HCT116 (cell line): ENCODE results near the gene ACAT1. TPM values are rescaled to one million over a fixed set of nuclear protein-coding genes. Genes with fewer than 3 reads are reported as not detected.

Experiments used
- ATAC-seq: fragments of 200-7000 bp; cut with Tn5 transposase; 2 replicates; pipeline ENCODE4 v1.9.1; 2020; ENCODE audit warnings: mild to moderate bottlenecking, moderate library complexity
- BruUV-seq: library from RNA; stranded (reverse); fragments of 400-500 nt; replicated peaks from 2 replicates; lab custom pipeline; 2021; lab: Mats Ljungman, UMichigan
- CTCF ChIA-PET: fragments of 300-600 bp; sonication (Branson Sonifier 250); formaldehyde crosslinking; loops from one replicate; lab custom pipeline; 2021; ENCODE audit warnings: antibody characterized with exemption; lab: Charles Lee
- POLR2A ChIA-PET: fragments of 300-600, 350-600 bp; sonication (Branson Sonifier 250); formaldehyde crosslinking; loops from one replicate; lab custom pipeline; 2021; ENCODE audit warnings: antibody characterized with exemption; lab: Charles Lee
- RAD21 ChIA-PET, 2 experiments: fragments of 300-600 bp; sonication (Branson Sonifier 250); formaldehyde crosslinking; loops; one replicate each; lab custom pipeline; 2023; ENCODE audit warnings: low total read pairs in 2 of 2; ENCODE audit not compliant: uncharacterized antibody in 2 of 2, unreplicated experiment in 2 of 2, low non-redundant PET in 1 of 2; lab: Charles Lee
- DNase-seq: peaks from one replicate; pipeline ENCODE4 v3.0.0-alpha.2; 2010; ENCODE audit warnings: low read depth, low spot score
- H2AFZ ChIP-seq: fragments of 200-600 bp; shearing (Covaris generic), sonication (generic); 2 replicates; pipeline ENCODE4 v1.6.1; 2017; ENCODE audit warnings: low read depth, mixed run types, mixed read lengths, antibody characterized with exemption, low read length; ENCODE audit not compliant: poor library complexity, severe bottlenecking
- H3K27ac ChIP-seq: 2 replicates; pipeline ENCODE4 v1.5.1; 2012; ENCODE audit warnings: low read depth, low read length
- H3K27me3 ChIP-seq: fragments of 200-600 bp; sonication (generic); 2 replicates; pipeline ENCODE4 v1.6.1; 2016; ENCODE audit warnings: mixed run types, low read length, mixed read lengths; ENCODE audit not compliant: insufficient read depth
- H3K36me3 ChIP-seq, 2 experiments: fragments of 200-500 bp in 1 of 2; fragments of 200-600 bp in 1 of 2; sonication (Bioruptor generic) in 1 of 2; sonication (generic) in 1 of 2; 2 replicates each; pipeline versions ENCODE4 v1.5.1 to v1.6.1; 2014 to 2016; ENCODE audit warnings: low read length in 2 of 2, inconsistent platforms in 1 of 2, mixed read lengths in 1 of 2, mixed run types in 1 of 2; ENCODE audit not compliant: insufficient read depth in 2 of 2, control insufficient read depth in 1 of 2
- H3K4me1 ChIP-seq, 2 experiments: fragments of 200-600 bp in 1 of 2; sonication (generic) in 1 of 2; 2 replicates each; pipeline versions ENCODE4 v1.5.1 to v1.6.1; 2012 to 2017; ENCODE audit warnings: low read length in 2 of 2, inconsistent platforms in 1 of 2, mild to moderate bottlenecking in 1 of 2, mixed read lengths in 1 of 2, mixed run types in 1 of 2, moderate library complexity in 1 of 2; ENCODE audit not compliant: insufficient read depth in 2 of 2, control insufficient read depth in 1 of 2
- H3K4me2 ChIP-seq: fragments of 200-600 bp; sonication (generic); 2 replicates; pipeline ENCODE4 v1.6.1; 2017; ENCODE audit warnings: mixed run types, low read length, mixed read lengths
- H3K4me3 ChIP-seq, 2 experiments: fragments of 200-600 bp in 1 of 2; sonication (generic) in 1 of 2; replicated peaks in 1 of 2; 2 replicates each; pipeline ENCODE4 v1.5.1; 2011 to 2016; ENCODE audit warnings: low read length in 2 of 2, control low read depth in 1 of 2, low read depth in 1 of 2, mild to moderate bottlenecking in 1 of 2, mixed read lengths in 1 of 2, mixed run types in 1 of 2
- H3K79me2 ChIP-seq: fragments of 200-600 bp; sonication (generic); 2 replicates; pipeline ENCODE4 v1.6.1; 2017; ENCODE audit warnings: mild to moderate bottlenecking, mixed run types, low read length, moderate library complexity, mixed read lengths; ENCODE audit not compliant: insufficient read depth
- H3K9ac ChIP-seq: fragments of 200-600 bp; sonication (generic); 2 replicates; pipeline ENCODE4 v1.6.1; 2016; ENCODE audit warnings: low read length, mixed read lengths
- H3K9me2 ChIP-seq: fragments of 200-600 bp; sonication (generic), shearing (Covaris generic); 2 replicates; pipeline ENCODE4 v1.6.1; 2017; ENCODE audit warnings: mixed run types, mild to moderate bottlenecking, moderate library complexity; ENCODE audit not compliant: insufficient read depth
- H3K9me3 ChIP-seq, 2 experiments: fragments of 200-500 bp in 1 of 2; fragments of 200-600 bp in 1 of 2; sonication (Bioruptor generic) in 1 of 2; sonication (generic) in 1 of 2; 2 replicates each; pipeline ENCODE4 v1.6.1; 2014 to 2017; ENCODE audit warnings: low read length in 2 of 2, mixed read lengths in 2 of 2, inconsistent platforms in 1 of 2, low read depth in 1 of 2, mild to moderate bottlenecking in 1 of 2, mixed run types in 1 of 2, moderate library complexity in 1 of 2; ENCODE audit not compliant: control insufficient read depth in 1 of 2, insufficient read depth in 1 of 2
- H4K20me1 ChIP-seq: fragments of 200-600 bp; sonication (generic), shearing (Covaris generic); 2 replicates; pipeline ENCODE4 v1.6.1; 2017; ENCODE audit warnings: mixed run types, mild to moderate bottlenecking, moderate library complexity; ENCODE audit not compliant: insufficient read depth
- CTCF ChIP-seq, 3 experiments: fragments of 200-600 bp in 1 of 3; sonication (generic) in 1 of 3; IDR thresholded peaks in 2 of 3; conservative IDR thresholded peaks in 1 of 3; 2 replicates each; pipeline ENCODE4 v1.5.1; 2012 to 2017; ENCODE audit warnings: low read depth in 2 of 3, low read length in 2 of 3, antibody characterized with exemption in 1 of 3, borderline replicate concordance in 1 of 3, control low read depth in 1 of 3, mild to moderate bottlenecking in 1 of 3, mixed read lengths in 1 of 3, mixed run types in 1 of 3, moderate library complexity in 1 of 3; ENCODE audit not compliant: insufficient read depth in 1 of 3
- ELF1 ChIP-seq: IDR thresholded peaks from 2 replicates; pipeline ENCODE4 v1.6.1; 2012; ENCODE audit warnings: low read depth, borderline replicate concordance
- FOSL1 ChIP-seq: IDR thresholded peaks from 2 replicates; pipeline ENCODE4 v1.6.1; 2012; ENCODE audit warnings: low read depth
- JUND ChIP-seq: IDR thresholded peaks from 2 replicates; pipeline ENCODE4 v1.6.1; 2012
- POLR2AphosphoS5 ChIP-seq: IDR thresholded peaks from 2 replicates; pipeline ENCODE4 v1.6.1; 2011; ENCODE audit warnings: mild to moderate bottlenecking, low read depth, low read length, moderate library complexity
- RAD21 ChIP-seq: IDR thresholded peaks from 2 replicates; pipeline ENCODE4 v1.6.1; 2012; ENCODE audit warnings: low read depth, mild to moderate bottlenecking
- SIN3A ChIP-seq: IDR thresholded peaks from 2 replicates; pipeline ENCODE4 v1.6.1; 2012; ENCODE audit warnings: low read depth
- SP1 ChIP-seq: IDR thresholded peaks from 2 replicates; pipeline ENCODE4 v1.6.1; 2012; ENCODE audit warnings: low read depth
- SRF ChIP-seq: IDR thresholded peaks from 2 replicates; pipeline ENCODE4 v1.6.1; 2012; ENCODE audit warnings: low read depth
- YY1 ChIP-seq: IDR thresholded peaks from 2 replicates; pipeline ENCODE4 v1.6.1; 2011; ENCODE audit warnings: low read length, low read depth, moderate library complexity, mild to moderate bottlenecking; ENCODE audit not compliant: insufficient replicate concordance; ENCODE audit errors: extremely low read depth
- ZFX ChIP-seq: fragments of 450-650 bp; IDR thresholded peaks from 2 replicates; pipeline ENCODE4 v1.6.1; 2017
- intact Hi-C: fragments of 100-400 bp; cut with micrococcal nuclease; formaldehyde crosslinking; loops from 2 replicates; pipeline ENCODE4 v1.10.0; 2022
- total RNA-seq: library from RNA; stranded (reverse); gene quantifications from one replicate; pipeline ENCODE4 v1.2.1, GENCODE V29; 2021; ENCODE audit not compliant: unreplicated experiment
- TF ChIP-seq, protein P1 (sequence below): IDR thresholded peaks from 2 replicates; pipeline ENCODE4 v1.6.1; 2012; ENCODE audit warnings: low read depth

Gene ACAT1
- total RNA-seq, 1 experiment from 2014 or later: 83.8 TPM

GRCh38 chr11:108097179-108097578 is 24.2 kb upstream of the ACAT1 start:
- Histone ChIP-seq H3K9me2 (no peaks in the 10 kb centered on the region), H3K36me3 (peaks cover 8 to 20% of the 10 kb centered on the region in 2 experiments; a peak in 2 of 4 replicates), H2AFZ (no peak overlapping the region), H3K9ac (no peak overlapping the region), H3K79me2 (no peaks in the 10 kb centered on the region), H3K27ac (no peak overlapping the region), H3K4me1 (no peaks in the 10 kb centered on the region), H4K20me1 (no peaks in the 10 kb centered on the region), H3K9me3 (no peaks in the 10 kb centered on the region), H3K4me3 (no peak overlapping the region), H3K4me2 (no peak overlapping the region), H3K27me3 (no peaks in the 10 kb centered on the region)
- no peak for ATAC-seq
- DNase-seq: no peak
- ChIA-PET RAD21 (no interaction called here), POLR2A (no interaction called here), CTCF (interaction anchor here (1.7 kb wide), 1 partner anchor 21 kb away, joined by 6 read pairs; no protein-coding TSS in a partner anchor)
- no peak for TF ChIP-seq POLR2AphosphoS5
- TF ChIP-seq ZFX: no peak
- intact Hi-C loops: no loop called here
- BruUV-seq: no TSS peak

GRCh38 chr11:108101090-108101775 is 20.1 kb upstream of the ACAT1 start:
- no peak overlapping the region for H3K27ac ChIP-seq
- H3K4me2 ChIP-seq: no peak overlapping the region
- BruUV-seq: no TSS peak
- no peaks in the 10 kb centered on the region; the same call in 1 of the 2 replicates for H4K20me1 ChIP-seq
- POLR2A ChIA-PET: no interaction called here
- no peak overlapping the region for H3K9ac ChIP-seq
- DNase-seq (no peak), ATAC-seq (no peak)
- RAD21 ChIA-PET: no interaction called here
- H3K9me3 ChIP-seq: no peaks in the 10 kb centered on the region
- H3K4me1 ChIP-seq: no peaks in the 10 kb centered on the region
- H3K36me3 ChIP-seq: peaks cover 4 to 21% of the 10 kb centered on the region in 2 experiments; a peak in 2 of 4 replicates
- H3K4me3 ChIP-seq: no peak overlapping the region
- CTCF ChIA-PET: no interaction called here
- H2AFZ ChIP-seq: no peak overlapping the region
- H3K27me3 ChIP-seq: no peaks in the 10 kb centered on the region
- intact Hi-C loops: no loop called here
- no peaks in the 10 kb centered on the region for H3K79me2 ChIP-seq
- no peaks in the 10 kb centered on the region for H3K9me2 ChIP-seq
- no peak for TF ChIP-seq YY1
- no peak for TF ChIP-seq POLR2AphosphoS5
- TF ChIP-seq ZFX: no peak
- no peak for TF ChIP-seq RAD21
- no peak for TF ChIP-seq SP1
- no peak for TF ChIP-seq CTCF (IDR thresholded peaks at IDR 0.05 in 2 of 3, conservative IDR thresholded peaks at IDR 0.05 in 1 of 3; ENCODE audit: borderline replicate concordance in 1 of 3, insufficient read depth in 1 of 3, low read depth in 2 of 3, low read length in 2 of 3)
- no peak for TF ChIP-seq ELF1
- TF ChIP-seq FOSL1: no peak
- TF ChIP-seq, protein P1, sequence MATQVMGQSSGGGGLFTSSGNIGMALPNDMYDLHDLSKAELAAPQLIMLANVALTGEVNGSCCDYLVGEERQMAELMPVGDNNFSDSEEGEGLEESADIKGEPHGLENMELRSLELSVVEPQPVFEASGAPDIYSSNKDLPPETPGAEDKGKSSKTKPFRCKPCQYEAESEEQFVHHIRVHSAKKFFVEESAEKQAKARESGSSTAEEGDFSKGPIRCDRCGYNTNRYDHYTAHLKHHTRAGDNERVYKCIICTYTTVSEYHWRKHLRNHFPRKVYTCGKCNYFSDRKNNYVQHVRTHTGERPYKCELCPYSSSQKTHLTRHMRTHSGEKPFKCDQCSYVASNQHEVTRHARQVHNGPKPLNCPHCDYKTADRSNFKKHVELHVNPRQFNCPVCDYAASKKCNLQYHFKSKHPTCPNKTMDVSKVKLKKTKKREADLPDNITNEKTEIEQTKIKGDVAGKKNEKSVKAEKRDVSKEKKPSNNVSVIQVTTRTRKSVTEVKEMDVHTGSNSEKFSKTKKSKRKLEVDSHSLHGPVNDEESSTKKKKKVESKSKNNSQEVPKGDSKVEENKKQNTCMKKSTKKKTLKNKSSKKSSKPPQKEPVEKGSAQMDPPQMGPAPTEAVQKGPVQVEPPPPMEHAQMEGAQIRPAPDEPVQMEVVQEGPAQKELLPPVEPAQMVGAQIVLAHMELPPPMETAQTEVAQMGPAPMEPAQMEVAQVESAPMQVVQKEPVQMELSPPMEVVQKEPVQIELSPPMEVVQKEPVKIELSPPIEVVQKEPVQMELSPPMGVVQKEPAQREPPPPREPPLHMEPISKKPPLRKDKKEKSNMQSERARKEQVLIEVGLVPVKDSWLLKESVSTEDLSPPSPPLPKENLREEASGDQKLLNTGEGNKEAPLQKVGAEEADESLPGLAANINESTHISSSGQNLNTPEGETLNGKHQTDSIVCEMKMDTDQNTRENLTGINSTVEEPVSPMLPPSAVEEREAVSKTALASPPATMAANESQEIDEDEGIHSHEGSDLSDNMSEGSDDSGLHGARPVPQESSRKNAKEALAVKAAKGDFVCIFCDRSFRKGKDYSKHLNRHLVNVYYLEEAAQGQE: no peak
- TF ChIP-seq JUND: no peak
- TF ChIP-seq SRF: no peak
- no peak for TF ChIP-seq SIN3A
